DND-41 (cell line): ENCODE data around the gene RMC1.

Experiments
- ATAC-seq: fragments of 200-7000 bp; cut with Tn5 transposase; 3 replicates; pipeline ENCODE4 v1.9.1; 2021; ENCODE audit warnings: low read depth; ENCODE audit not compliant: insufficient read depth
- DNase-seq: peaks from one replicate; pipeline ENCODE4 v3.0.0-alpha.2; 2020
- H2AFZ ChIP-seq: 2 replicates; pipeline ENCODE4 v1.6.0; 2012; ENCODE audit warnings: low read depth, low read length
- H3K27ac ChIP-seq: 2 replicates; pipeline ENCODE4 v1.5.1; 2012; ENCODE audit warnings: low read length, inconsistent platforms
- H3K27me3 ChIP-seq: fragments of 200-600 bp; sonication (generic); 2 replicates; pipeline ENCODE4 v1.6.0; 2012; ENCODE audit warnings: low read length, mild to moderate bottlenecking, inconsistent platforms; ENCODE audit not compliant: insufficient read depth, poor library complexity
- H3K36me3 ChIP-seq: 2 replicates; pipeline ENCODE4 v1.5.1; 2012; ENCODE audit warnings: low read length, inconsistent platforms; ENCODE audit not compliant: insufficient read depth
- H3K4me1 ChIP-seq: 2 replicates; pipeline ENCODE4 v1.5.1; 2012; ENCODE audit warnings: mild to moderate bottlenecking, low read length; ENCODE audit not compliant: insufficient read depth
- H3K4me2 ChIP-seq: 2 replicates; pipeline ENCODE4 v1.6.0; 2012; ENCODE audit warnings: mild to moderate bottlenecking, moderate library complexity, low read length, inconsistent platforms; ENCODE audit not compliant: insufficient read depth
- H3K4me3 ChIP-seq, 2 experiments: fragments of 200-600 bp in 1 of 2; shearing (Covaris generic) in 1 of 2; 2 replicates each; pipeline ENCODE4 v1.5.1; 2012 to 2016; ENCODE audit warnings: inconsistent platforms in 2 of 2, low read length in 2 of 2, mild to moderate bottlenecking in 2 of 2, low read depth in 1 of 2, moderate library complexity in 1 of 2
- H3K79me2 ChIP-seq: 2 replicates; pipeline ENCODE4 v1.6.0; 2012; ENCODE audit warnings: low read length, inconsistent platforms; ENCODE audit not compliant: insufficient read depth
- H3K9ac ChIP-seq: 2 replicates; pipeline ENCODE4 v1.6.0; 2012; ENCODE audit warnings: low read depth, mild to moderate bottlenecking, inconsistent platforms, low read length, moderate library complexity
- H3K9me3 ChIP-seq: 2 replicates; pipeline ENCODE4 v1.5.1; 2012; ENCODE audit warnings: low read length, moderate library complexity, mild to moderate bottlenecking, inconsistent platforms; ENCODE audit not compliant: insufficient read depth, severe bottlenecking
- H4K20me1 ChIP-seq: 2 replicates; pipeline ENCODE4 v1.6.0; 2012; ENCODE audit warnings: low read length; ENCODE audit not compliant: insufficient read depth
- CTCF ChIP-seq: IDR thresholded peaks from 2 replicates; pipeline ENCODE4 v1.5.1; 2012; ENCODE audit warnings: borderline replicate concordance, low read length, moderate library complexity, mild to moderate bottlenecking; ENCODE audit not compliant: poor library complexity, severe bottlenecking; ENCODE audit errors: extremely low read depth
- EZH2 ChIP-seq: IDR thresholded peaks from 3 replicates; pipeline ENCODE4 v1.6.1; 2012; ENCODE audit warnings: borderline replicate concordance, low read depth, mild to moderate bottlenecking, moderate library complexity, low read length, inconsistent platforms; ENCODE audit not compliant: severe bottlenecking

Gene RMC1

GRCh38 chr18:23572570-23572969 is 69.3 kb downstream of the RMC1 start:
- H3K36me3 ChIP-seq, result peaks cover 61% of the 10 kb centered on the region
- no peak overlapping the region for H2AFZ ChIP-seq
- ATAC-seq, result no peak
- DNase-seq, result no peak
- TF ChIP-seq CTCF (no peak), EZH2 (no peak)
- H3K9me3 ChIP-seq, result no peaks in the 10 kb centered on the region
- peaks cover 8% of the 10 kb centered on the region; the same call in 1 of the 2 replicates for H4K20me1 ChIP-seq
- H3K4me3 ChIP-seq, result no peak overlapping the region
- no peak overlapping the region for H3K27ac ChIP-seq
- no peak overlapping the region for H3K4me2 ChIP-seq
- H3K27me3 ChIP-seq, result no peaks in the 10 kb centered on the region
- peaks cover 8% of the 10 kb centered on the region; the same call in 1 of the 2 replicates for H3K79me2 ChIP-seq
- no peak overlapping the region for H3K9ac ChIP-seq
- peaks cover 22% of the 10 kb centered on the region for H3K4me1 ChIP-seq

- Histone ChIP-seq H3K4me1 (peaks cover 22% of the 10 kb centered on the region), H3K27ac (no peak overlapping the region), H3K4me3 (no peak overlapping the region), H2AFZ (no peak overlapping the region), H4K20me1 (peaks cover 8% of the 10 kb centered on the region; the same call in 1 of the 2 replicates), H3K9me3 (no peaks in the 10 kb centered on the region), H3K79me2 (peaks cover 8% of the 10 kb centered on the region; the same call in 1 of the 2 replicates), H3K4me2 (no peak overlapping the region), H3K36me3 (peaks cover 58% of the 10 kb centered on the region), H3K9ac (no peak overlapping the region), H3K27me3 (no peaks in the 10 kb centered on the region)
- no peak for ATAC-seq
- TF ChIP-seq EZH2 (no peak), CTCF (no peak)
- DNase-seq, result no peak
These were observed 69.7 kb downstream of the RMC1 start for GRCh38 chr18:23573020-23573419.

- no peak overlapping the region for H3K9ac ChIP-seq
- no peaks in the 10 kb centered on the region for H3K9me3 ChIP-seq
- H3K27me3 ChIP-seq, result no peaks in the 10 kb centered on the region
- no peak for DNase-seq
- no peak overlapping the region for H2AFZ ChIP-seq
- peaks cover 8% of the 10 kb centered on the region; the same call in 1 of the 2 replicates for H4K20me1 ChIP-seq
- H3K36me3 ChIP-seq, result peaks cover 50% of the 10 kb centered on the region
- peak overlapping the region; percentile 6; the same call in 1 of the 2 replicates for H3K27ac ChIP-seq
- peaks cover 16% of the 10 kb centered on the region for H3K79me2 ChIP-seq
- peak; percentile 42; the same call in 1 of the 3 replicates for ATAC-seq
- H3K4me1 ChIP-seq, result peaks cover 22% of the 10 kb centered on the region
- no peak overlapping the region for H3K4me3 ChIP-seq
- TF ChIP-seq EZH2, result no peak
- TF ChIP-seq CTCF, result no peak
- no peak overlapping the region for H3K4me2 ChIP-seq
These were observed 70.5 kb downstream of the RMC1 start for GRCh38 chr18:23573626-23574431.
